GM12801 (cell line): Measurements from ENCODE around the gene HMX2.

Experiments used
- TF ChIP-seq, protein P1 (sequence below): IDR thresholded peaks from one replicate; pipeline ENCODE4 v1.5.1; 2011; ENCODE audit warnings: control low read depth; ENCODE audit not compliant: insufficient read length; ENCODE audit errors: extremely low read depth

Gene HMX2

DNA sequence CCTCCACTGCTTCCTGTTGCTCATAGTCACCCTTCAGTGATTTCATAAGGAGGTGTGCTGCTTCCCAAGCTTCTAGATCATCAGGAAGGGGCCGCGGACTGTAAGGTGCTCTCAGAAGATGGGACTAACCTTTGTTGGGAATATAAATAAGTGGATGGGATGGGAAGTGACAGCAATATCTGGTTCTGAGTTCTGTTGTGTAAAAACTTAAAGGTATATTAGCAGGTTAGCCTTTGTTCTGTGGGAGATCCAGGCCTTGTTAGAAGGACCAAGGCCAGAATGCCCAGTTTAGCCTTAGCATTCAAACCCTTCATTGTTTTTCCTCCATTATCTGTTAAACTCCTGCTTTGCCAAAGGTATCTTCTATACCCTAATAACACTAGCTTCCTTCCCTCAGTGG is 18.7 kb downstream of the HMX2 start:
- TF ChIP-seq, protein P1, sequence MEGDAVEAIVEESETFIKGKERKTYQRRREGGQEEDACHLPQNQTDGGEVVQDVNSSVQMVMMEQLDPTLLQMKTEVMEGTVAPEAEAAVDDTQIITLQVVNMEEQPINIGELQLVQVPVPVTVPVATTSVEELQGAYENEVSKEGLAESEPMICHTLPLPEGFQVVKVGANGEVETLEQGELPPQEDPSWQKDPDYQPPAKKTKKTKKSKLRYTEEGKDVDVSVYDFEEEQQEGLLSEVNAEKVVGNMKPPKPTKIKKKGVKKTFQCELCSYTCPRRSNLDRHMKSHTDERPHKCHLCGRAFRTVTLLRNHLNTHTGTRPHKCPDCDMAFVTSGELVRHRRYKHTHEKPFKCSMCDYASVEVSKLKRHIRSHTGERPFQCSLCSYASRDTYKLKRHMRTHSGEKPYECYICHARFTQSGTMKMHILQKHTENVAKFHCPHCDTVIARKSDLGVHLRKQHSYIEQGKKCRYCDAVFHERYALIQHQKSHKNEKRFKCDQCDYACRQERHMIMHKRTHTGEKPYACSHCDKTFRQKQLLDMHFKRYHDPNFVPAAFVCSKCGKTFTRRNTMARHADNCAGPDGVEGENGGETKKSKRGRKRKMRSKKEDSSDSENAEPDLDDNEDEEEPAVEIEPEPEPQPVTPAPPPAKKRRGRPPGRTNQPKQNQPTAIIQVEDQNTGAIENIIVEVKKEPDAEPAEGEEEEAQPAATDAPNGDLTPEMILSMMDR, result no peak

DNA sequence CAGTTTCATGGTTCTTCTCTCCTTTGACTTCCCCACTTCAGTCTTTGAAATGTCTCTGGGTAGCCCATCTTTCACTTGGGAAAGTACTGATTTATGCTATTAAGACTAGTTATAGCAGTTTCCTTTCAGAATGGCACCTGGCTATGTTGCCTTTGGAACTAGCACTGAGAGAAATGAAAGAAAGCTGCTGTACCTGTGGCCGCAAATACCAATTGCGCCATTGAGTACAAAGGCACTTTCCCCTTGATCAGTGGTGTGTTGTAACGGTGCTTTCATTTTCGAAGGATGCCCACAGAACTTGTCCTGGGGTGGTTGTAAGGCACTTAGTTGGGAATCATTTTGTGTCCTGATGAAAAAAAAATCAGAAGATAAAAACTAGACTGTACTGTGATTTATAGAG is 23.0 kb downstream of the HMX2 start:
- TF ChIP-seq, protein P1, result no peak

DNA sequence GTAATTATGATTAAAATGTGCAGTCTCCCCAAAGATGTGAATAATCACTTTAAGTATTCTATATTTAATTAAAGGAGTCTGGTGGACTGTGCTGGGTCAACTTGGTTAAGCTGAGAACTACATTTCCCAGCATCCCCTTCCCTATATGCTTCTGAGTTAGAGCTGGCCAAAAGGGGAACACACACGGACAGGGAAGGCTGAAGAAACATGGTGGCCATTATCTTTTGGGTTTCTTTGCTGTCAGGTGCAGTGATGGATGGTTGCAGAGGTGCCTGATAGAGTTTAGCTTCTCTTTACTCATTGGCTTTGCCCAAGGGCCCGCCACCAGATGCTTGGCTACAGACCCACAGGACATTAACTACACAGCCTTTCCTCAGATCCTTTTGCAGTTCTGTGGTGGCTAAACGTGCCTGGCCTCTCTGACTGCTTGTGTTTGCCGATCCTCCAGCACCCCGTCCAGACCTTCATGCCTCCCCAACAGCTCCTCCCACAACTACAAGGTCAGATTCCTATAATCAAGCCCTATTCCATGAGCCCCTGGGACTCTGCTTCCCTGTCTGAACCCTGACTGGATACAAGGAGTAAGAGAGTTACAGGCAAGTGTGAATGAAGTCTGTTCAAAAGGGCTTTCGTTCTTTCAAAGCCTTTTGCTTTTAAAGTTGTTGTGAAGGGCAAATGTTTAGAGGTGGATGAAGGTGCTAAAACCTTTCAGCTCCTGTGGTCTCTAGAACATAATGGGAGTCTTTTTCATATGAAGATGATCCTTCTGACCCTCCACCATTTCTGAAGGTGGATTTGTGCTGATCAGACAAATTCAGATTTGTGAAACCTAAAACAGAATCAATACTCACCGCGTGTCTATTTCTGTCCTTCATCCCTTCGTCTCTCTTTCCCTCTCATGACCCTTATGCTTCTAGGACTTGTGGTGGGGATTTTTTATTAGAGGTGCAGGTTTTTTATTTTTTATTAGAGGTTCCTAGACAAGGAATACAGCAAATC is 27.8 kb downstream of the HMX2 start:
- TF ChIP-seq, protein P1, result no peak

DNA sequence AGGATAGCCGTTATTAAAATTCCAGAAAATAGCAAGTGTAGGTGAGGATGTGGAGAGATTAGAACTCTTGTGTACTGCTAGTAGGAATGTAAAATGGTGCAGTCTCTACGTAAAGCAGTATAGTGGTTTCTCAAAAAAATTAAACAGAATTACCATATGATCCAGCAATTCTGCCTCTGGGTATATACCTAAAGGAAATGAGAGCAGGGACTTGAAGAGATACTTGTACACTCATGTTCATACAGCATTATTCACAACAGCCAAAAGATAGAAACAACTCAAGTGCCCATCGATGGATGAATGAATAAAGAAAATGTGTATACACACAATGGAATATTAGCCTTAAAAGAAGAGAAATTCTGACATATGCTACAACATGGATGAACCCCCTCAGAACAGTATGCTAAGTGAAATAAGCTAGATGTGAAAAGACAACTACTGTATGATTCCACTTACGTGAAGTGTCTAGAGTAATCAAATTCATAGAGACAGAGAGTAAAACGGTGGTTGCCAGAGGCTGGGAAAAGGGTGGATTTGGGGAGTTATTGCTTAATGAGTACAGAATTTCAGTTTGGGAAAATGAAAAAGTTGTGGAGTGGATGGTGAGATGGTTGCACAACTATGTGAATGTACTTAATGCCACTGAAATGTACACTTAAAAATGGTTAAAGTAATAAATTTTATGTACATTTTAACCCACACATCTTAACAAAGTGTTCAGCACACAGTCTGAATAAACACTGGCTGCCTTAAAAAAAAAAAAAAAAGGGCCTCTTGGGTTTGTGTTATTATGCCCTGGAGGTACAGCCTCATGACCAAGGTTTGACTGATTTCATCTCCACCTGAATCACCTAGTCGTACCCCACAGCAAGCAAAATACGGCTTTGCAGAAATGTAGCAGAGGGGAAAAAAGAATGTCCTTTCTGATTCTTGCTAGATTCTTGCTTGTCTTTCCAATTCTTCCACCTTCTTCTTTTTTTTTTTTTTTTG is 32.5 kb downstream of the HMX2 start:
- TF ChIP-seq, protein P1, result no peak

DNA sequence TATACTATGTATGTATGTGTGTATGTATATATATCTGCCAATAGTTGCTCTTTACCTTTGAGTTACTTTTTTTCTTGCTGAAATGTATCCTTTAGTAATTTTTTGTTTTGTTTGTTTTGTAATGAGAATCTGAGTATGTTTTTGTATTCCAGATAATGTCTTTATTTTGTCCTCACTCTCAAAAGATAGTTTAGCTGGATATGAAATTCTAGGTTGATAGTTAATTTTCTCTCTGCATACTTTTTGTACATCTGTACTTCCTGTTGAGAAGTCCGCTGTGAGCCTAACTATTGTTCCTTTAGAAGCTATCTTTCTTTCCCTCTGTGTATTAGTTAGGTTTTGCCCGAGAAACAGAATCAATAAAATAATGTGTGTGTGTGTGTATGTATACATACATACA is 35.8 kb downstream of the HMX2 start:
- TF ChIP-seq, protein P1, result no peak

DNA sequence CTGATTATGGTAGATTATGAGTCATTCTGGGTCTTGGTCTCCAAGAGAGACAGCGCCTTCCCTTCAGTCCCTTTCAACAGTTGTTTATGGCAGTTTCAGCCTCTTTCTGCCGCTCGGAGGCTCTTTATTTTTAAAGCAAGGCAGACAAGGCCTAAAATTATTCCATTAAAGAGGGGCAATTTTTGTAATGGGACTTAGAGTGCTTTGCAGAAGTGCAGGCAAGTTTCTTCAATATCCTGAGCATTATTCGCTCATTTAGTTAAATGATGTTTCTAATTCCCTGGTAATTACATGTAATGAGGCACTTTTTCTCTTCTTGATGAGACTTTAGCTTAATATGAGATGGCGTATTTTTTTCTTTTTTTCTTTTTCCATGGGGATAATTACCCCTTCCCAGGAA is 39.8 kb downstream of the HMX2 start:
- TF ChIP-seq, protein P1, result no peak

DNA sequence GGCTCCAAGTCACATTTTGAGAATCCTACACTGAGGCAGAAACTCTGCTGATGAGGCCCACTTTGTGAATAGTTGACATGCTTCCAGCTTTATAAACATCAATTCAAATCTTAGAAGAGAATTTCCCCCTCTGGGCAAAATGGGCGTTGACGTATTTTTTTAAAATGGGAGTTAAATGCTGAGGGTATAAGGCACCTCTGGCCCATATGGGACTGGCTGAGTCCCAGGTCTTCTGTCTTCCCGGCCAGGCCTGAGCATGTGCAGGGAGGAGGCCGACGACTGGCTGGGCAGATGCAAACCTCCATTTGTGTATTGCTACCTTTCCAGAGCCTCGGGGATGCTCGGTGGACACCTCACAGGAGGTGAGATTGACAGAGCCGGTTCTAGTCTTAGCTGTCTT is 44.0 kb downstream of the HMX2 start:
- TF ChIP-seq, protein P1, result no peak
